ENCODE measurements around the gene ZRSR2.
"Not testable (repeated sequence)": the region's sequence is repeated elsewhere in the genome, so short reads cannot be mapped to it uniquely, and the experiment has no call there.

The ZRSR2 gene

GRCh38 chrX:15755091-15755490, 35.2 kb upstream of the ZRSR2 start:
- Histone ChIP-seq H3K27ac (ENCODE audit: poor library complexity, severe bottlenecking) (no peak overlapping the region), H3K27me3 (ENCODE audit: insufficient read depth, poor library complexity, severe bottlenecking) (no peaks in the 10 kb centered on the region), H3K4me1 (ENCODE audit: insufficient read depth, poor library complexity, severe bottlenecking) (no peaks in the 10 kb centered on the region), H3K4me3 (ENCODE audit: severe bottlenecking) (no peak overlapping the region), H3K9me3 (ENCODE audit: severe bottlenecking) (no peaks in the 10 kb centered on the region), H3K36me3 (ENCODE audit: low read depth) (no peaks in the 10 kb centered on the region)
- ATAC-seq (ENCODE audit: low read depth), result no peak
- DNase-seq (ENCODE audit: low spot score), result no peak
- no peak for TF ChIP-seq CTCF (IDR thresholded peaks at IDR 0.05; ENCODE audit: poor library complexity, severe bottlenecking)

GRCh38 chrX:15758140-15758539, 32.1 kb upstream of the ZRSR2 start:
- Histone ChIP-seq H3K36me3 (ENCODE audit: low read depth) (no peaks in the 10 kb centered on the region), H3K27me3 (ENCODE audit: insufficient read depth, poor library complexity, severe bottlenecking) (no peaks in the 10 kb centered on the region), H3K9me3 (ENCODE audit: severe bottlenecking) (no peaks in the 10 kb centered on the region), H3K4me1 (ENCODE audit: insufficient read depth, poor library complexity, severe bottlenecking) (no peaks in the 10 kb centered on the region), H3K4me3 (ENCODE audit: severe bottlenecking) (no peak overlapping the region), H3K27ac (ENCODE audit: poor library complexity, severe bottlenecking) (no peak overlapping the region)
- no peak for TF ChIP-seq CTCF (IDR thresholded peaks at IDR 0.05; ENCODE audit: poor library complexity, severe bottlenecking)
- DNase-seq (ENCODE audit: low spot score), result no peak
- no peak for ATAC-seq (ENCODE audit: low read depth)

- H3K36me3 ChIP-seq (ENCODE audit: low read depth); H3K27me3 ChIP-seq (ENCODE audit: insufficient read depth, poor library complexity, severe bottlenecking); DNase-seq (ENCODE audit: low spot score); H3K4me1 ChIP-seq (ENCODE audit: insufficient read depth, poor library complexity, severe bottlenecking); ATAC-seq (ENCODE audit: low read depth); H3K9me3 ChIP-seq (ENCODE audit: severe bottlenecking); H3K4me3 ChIP-seq (ENCODE audit: severe bottlenecking); H3K27ac ChIP-seq (ENCODE audit: poor library complexity, severe bottlenecking): not testable (repeated sequence)
Measured at GRCh38 chrX:15759886-15760285, 30.4 kb upstream of the ZRSR2 start.

- H3K36me3 ChIP-seq (ENCODE audit: low read depth), result no peaks in the 10 kb centered on the region
- no peaks in the 10 kb centered on the region for H3K9me3 ChIP-seq (ENCODE audit: severe bottlenecking)
- no peak for ATAC-seq (ENCODE audit: low read depth)
- no peak for DNase-seq (ENCODE audit: low spot score)
- no peaks in the 10 kb centered on the region for H3K4me1 ChIP-seq (ENCODE audit: insufficient read depth, poor library complexity, severe bottlenecking)
- TF ChIP-seq CTCF (IDR thresholded peaks at IDR 0.05; ENCODE audit: poor library complexity, severe bottlenecking), result peak; percentile 65
- no peak overlapping the region for H3K27ac ChIP-seq (ENCODE audit: poor library complexity, severe bottlenecking)
- H3K4me3 ChIP-seq (ENCODE audit: severe bottlenecking), result no peak overlapping the region
- no peaks in the 10 kb centered on the region for H3K27me3 ChIP-seq (ENCODE audit: insufficient read depth, poor library complexity, severe bottlenecking)
Measured at GRCh38 chrX:15761564-15762191, 28.6 kb upstream of the ZRSR2 start.

- no peak overlapping the region for H3K27ac ChIP-seq (ENCODE audit: poor library complexity, severe bottlenecking)
- no peaks in the 10 kb centered on the region for H3K4me1 ChIP-seq (ENCODE audit: insufficient read depth, poor library complexity, severe bottlenecking)
- H3K4me3 ChIP-seq (ENCODE audit: severe bottlenecking), result no peak overlapping the region
- H3K36me3 ChIP-seq (ENCODE audit: low read depth), result no peaks in the 10 kb centered on the region
- H3K27me3 ChIP-seq (ENCODE audit: insufficient read depth, poor library complexity, severe bottlenecking), result no peaks in the 10 kb centered on the region
- DNase-seq (ENCODE audit: low spot score) (no peak), ATAC-seq (ENCODE audit: low read depth) (no peak)
- no peaks in the 10 kb centered on the region for H3K9me3 ChIP-seq (ENCODE audit: severe bottlenecking)
- no peak for TF ChIP-seq CTCF (IDR thresholded peaks at IDR 0.05; ENCODE audit: poor library complexity, severe bottlenecking)
Measured at GRCh38 chrX:15769300-15769954, 20.9 kb upstream of the ZRSR2 start.
